ENCODE data around the gene TEX26. TPM values are rescaled to one million over a fixed set of nuclear protein-coding genes. Genes with fewer than 3 reads are reported as not detected.

The TEX26 gene
- total RNA-seq, 1 donor from 2014 or later, result not detected

DNA sequence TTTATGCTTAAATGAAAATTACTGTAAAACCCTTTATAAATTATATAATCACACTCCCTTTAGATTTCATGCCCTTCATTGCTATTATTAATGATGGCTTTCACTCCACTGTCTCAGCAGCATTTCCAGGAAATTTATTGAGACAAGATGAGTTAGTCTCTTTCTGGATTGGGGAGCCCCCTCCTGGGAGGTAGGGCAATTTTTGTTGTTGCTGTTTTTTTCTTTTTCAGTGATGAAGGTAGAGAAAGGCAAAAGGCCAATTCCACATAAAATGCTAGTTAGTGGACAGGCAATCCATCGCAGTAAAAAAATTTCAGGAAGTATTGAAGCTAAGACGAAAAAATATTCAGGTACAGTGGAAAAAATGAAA lies 80.2 kb downstream of the TEX26 start:
- no peak for DNase-seq (ENCODE audit: low read depth, low spot score)
- H3K36me3 Mint-ChIP-seq (ENCODE audit: low read depth), result no peaks in the 10 kb centered on the region
- TF ChIP-seq, protein P1, sequence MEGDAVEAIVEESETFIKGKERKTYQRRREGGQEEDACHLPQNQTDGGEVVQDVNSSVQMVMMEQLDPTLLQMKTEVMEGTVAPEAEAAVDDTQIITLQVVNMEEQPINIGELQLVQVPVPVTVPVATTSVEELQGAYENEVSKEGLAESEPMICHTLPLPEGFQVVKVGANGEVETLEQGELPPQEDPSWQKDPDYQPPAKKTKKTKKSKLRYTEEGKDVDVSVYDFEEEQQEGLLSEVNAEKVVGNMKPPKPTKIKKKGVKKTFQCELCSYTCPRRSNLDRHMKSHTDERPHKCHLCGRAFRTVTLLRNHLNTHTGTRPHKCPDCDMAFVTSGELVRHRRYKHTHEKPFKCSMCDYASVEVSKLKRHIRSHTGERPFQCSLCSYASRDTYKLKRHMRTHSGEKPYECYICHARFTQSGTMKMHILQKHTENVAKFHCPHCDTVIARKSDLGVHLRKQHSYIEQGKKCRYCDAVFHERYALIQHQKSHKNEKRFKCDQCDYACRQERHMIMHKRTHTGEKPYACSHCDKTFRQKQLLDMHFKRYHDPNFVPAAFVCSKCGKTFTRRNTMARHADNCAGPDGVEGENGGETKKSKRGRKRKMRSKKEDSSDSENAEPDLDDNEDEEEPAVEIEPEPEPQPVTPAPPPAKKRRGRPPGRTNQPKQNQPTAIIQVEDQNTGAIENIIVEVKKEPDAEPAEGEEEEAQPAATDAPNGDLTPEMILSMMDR (conservative IDR thresholded peaks at IDR 0.05), result peak; percentile 51
- H3K4me3 Mint-ChIP-seq, result no peak overlapping the region
- no peaks in the 10 kb centered on the region for H3K9me3 Mint-ChIP-seq
- H3K4me1 Mint-ChIP-seq, result peaks cover 19% of the 10 kb centered on the region
- no peak overlapping the region for H3K27ac Mint-ChIP-seq (ENCODE audit: unreplicated experiment)
- no peaks in the 10 kb centered on the region for H3K27me3 Mint-ChIP-seq (ENCODE audit: low read depth)

DNA sequence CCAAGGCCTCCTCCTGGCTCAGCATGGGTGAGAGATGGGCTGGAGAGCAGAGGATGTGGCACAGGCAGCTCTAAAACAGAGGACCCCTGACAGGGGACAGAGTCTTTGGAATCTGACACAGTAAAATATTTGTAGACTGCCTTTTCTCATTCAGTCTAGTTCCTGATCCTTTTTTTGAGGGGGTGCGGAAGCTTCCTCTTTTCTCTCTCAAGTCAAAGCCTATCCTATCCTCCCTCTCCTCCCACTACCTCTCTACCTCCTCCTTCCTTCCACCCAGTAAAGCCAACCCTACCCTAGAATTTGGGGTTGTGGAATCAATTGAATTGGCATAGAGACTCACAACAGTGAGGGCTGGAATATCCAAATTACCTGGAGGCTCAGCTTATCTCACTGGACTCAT lies 82.0 kb downstream of the TEX26 start:
- Mint-ChIP-seq H3K36me3 (ENCODE audit: low read depth) (no peaks in the 10 kb centered on the region), H3K4me1 (peaks cover 19% of the 10 kb centered on the region), H3K27ac (ENCODE audit: unreplicated experiment) (no peak overlapping the region), H3K27me3 (ENCODE audit: low read depth) (no peaks in the 10 kb centered on the region), H3K4me3 (no peak overlapping the region), H3K9me3 (peaks cover 4% of the 10 kb centered on the region)
- DNase-seq (ENCODE audit: low read depth, low spot score), result no peak
- TF ChIP-seq, protein P1 (conservative IDR thresholded peaks at IDR 0.05), result no peak

DNA sequence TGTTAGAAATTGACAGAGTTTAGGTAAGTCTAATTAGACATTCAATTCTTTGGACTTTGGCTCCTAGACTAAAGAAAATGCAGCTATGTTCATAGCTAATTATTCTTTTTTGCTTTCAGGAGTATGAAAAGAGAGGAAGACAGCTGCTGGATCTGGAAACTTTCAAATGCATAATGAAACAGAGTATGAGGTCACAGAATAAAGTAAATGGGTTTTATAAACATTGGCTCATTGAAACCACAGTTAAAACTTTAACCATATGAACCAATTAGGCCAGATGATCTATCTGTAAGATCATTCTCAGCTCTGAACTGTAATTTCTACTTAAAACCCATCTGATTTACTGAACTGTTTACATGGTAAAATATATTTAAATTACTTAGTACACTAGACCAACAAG lies 82.7 kb downstream of the TEX26 start:
- Mint-ChIP-seq H3K4me1 (peaks cover 19% of the 10 kb centered on the region), H3K4me3 (no peak overlapping the region), H3K9me3 (peaks cover 4% of the 10 kb centered on the region), H3K36me3 (ENCODE audit: low read depth) (no peaks in the 10 kb centered on the region), H3K27me3 (ENCODE audit: low read depth) (no peaks in the 10 kb centered on the region), H3K27ac (ENCODE audit: unreplicated experiment) (no peak overlapping the region)
- no peak for DNase-seq (ENCODE audit: low read depth, low spot score)
- TF ChIP-seq, protein P1 (conservative IDR thresholded peaks at IDR 0.05), result no peak

DNA sequence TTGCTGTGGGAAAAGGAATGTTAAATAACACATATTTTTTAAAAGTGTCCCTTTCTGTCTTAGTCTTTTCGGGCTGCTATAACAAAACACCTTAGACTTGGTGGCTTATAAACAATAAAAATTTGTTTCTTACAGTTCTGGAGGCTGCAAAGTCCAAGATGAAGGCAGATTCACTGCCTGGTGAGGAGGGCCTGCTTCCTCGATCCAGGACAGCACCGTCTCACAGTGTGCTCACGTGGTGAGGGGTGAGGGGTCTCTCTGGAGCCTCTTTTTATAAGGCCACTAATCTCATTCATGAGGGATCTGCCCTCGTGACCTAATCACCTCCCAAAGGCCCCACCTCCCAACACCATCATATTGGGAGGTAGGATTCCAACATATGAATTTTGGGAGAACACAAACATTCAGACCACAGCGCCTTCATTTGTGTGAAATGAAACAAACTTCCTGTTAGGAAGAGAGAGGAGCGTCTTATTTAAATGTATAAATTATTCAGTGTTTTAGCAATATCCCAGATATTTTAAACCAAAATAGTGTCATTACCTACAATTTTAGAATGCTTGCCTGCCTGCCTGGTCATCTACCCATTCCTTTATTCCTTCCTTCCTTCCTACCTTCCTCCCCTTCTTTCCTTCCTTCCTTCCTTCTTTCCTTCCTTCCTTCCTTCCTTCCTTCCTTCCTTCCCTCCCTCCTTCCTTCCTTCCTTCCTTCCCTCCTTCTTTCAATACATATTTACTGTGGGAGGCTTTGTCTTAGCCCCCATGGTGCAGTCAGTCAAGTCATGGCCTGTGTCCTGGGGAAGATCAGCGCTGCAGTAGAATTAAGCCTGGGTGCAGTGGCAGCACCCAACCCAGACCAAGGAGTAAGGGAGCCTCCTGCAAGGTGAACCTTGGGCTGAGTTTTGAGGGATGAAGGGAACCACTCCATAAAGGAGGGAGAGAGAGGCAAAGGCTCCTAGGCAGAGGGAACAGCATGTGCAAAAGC lies 84.2 kb downstream of the TEX26 start:
- no peak overlapping the region for H3K27ac Mint-ChIP-seq (ENCODE audit: unreplicated experiment)
- H3K27me3 Mint-ChIP-seq (ENCODE audit: low read depth), result no peaks in the 10 kb centered on the region
- TF ChIP-seq, protein P1 (conservative IDR thresholded peaks at IDR 0.05), result no peak
- H3K36me3 Mint-ChIP-seq (ENCODE audit: low read depth), result no peaks in the 10 kb centered on the region
- peaks cover 12% of the 10 kb centered on the region for H3K4me1 Mint-ChIP-seq
- H3K4me3 Mint-ChIP-seq, result no peak overlapping the region
- DNase-seq (ENCODE audit: low read depth, low spot score), result no peak
- peaks cover 4% of the 10 kb centered on the region for H3K9me3 Mint-ChIP-seq

DNA sequence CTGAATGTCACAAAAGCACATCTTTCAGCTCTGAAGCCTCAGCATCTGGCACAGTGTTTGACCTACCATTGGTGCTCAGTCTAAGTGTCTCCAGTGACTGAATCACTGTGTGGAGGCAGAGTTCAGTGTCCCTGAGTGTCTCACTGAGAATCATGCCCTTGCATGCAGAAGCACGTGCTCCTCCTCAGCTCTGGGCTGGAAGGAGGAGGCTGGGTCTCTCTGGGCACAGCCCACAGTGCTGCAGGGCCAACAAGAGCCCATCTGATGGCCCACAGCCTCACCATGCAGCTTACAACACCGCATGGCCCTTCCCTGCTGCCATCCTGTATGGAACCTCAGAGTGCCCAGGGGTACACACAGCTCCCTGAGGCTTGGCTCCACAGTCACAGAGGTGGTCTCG lies 86.1 kb downstream of the TEX26 start:
- no peak overlapping the region for H3K4me3 Mint-ChIP-seq
- no peaks in the 10 kb centered on the region for H3K36me3 Mint-ChIP-seq (ENCODE audit: low read depth)
- no peak overlapping the region for H3K27ac Mint-ChIP-seq (ENCODE audit: unreplicated experiment)
- H3K4me1 Mint-ChIP-seq, result peaks cover 6% of the 10 kb centered on the region
- TF ChIP-seq, protein P1 (conservative IDR thresholded peaks at IDR 0.05), result no peak
- no peak for DNase-seq (ENCODE audit: low read depth, low spot score)
- peaks cover 4% of the 10 kb centered on the region for H3K9me3 Mint-ChIP-seq
- H3K27me3 Mint-ChIP-seq (ENCODE audit: low read depth), result no peaks in the 10 kb centered on the region

Data from neural crest cell (in vitro differentiated cells).